Activated T-helper 1 cell treated with anti-CD3 and anti-CD28 coated beads, Interleukin-2, amount 50 U/mL, for 16 hours (primary cell): ENCODE results near the gene RPL39L.

Source experiments
- DNase-seq, 2 donors: peaks; one replicate each; pipeline ENCODE4 v3.0.0-alpha.2; 2020; ENCODE audit warnings: low read depth in 1 of 2, low spot score in 1 of 2

The RPL39L gene

DNA sequence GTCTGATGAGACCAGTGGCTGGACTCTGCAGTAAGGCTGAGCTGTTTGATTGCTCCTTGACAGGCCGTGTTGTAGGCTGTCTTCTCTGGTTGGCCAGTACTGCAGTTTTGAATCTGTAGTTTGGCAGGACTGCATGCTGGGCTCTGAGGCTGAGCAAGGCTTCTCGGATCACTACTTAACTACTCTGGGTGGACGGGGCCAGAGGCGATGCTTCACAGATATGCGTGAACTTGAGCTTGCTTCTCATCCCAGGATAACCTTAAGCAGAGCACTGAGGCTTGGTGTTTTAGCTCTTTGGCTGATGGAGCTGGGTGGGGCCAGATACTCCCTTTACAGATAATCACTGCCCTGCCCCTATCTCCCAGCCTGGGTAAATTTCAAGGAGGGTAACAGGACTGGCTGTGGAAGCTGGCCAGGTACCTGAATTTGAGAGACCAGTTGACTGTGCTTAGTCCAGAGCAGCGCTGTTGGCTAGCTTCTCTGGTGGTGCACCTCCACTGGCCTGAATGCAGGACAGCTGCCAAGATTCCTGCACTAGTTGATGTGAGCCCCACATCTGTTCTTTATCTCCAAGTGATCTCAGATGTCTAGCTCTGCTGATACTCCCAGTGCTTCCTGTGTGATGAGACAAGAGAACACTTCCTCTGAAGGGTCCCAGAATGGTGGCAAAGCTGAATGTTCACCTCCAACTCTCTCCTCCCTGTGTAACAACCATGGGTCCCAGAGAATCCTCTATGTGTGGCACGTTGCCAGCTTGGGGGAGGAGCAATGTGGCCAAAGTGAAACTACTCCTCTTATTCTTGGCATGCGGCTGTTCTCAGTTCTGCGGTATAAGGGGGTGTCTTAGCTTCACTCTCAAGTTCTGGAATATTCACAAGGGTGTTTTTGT is 37.9 kb downstream of the RPL39L start:
- DNase-seq: no peak

DNA sequence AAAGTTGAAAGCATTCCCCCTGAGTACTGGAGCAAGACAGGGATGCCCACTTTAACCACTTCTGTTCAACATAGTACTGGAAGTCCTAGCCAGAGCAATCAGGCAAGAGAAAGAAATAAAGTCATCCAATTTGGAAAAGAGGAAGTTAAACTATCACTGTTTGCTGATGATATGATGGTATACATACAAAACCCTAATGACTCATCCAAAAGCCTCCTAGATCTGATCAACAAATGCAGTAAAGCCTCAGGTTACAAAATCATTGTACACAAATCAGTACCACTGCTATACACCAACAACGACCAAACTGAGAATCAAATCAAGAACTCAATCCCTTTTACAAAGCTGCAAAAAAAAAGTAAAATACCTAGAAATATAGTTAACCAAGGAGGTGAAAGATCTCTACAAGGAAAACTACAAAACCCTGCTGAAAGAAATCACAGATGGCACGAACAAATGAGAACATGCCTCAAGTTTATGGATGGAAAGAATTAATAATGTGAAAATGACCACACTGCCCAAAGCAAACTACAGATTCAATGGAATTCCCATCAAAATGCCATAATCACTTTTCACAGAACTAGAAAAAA is 40.3 kb downstream of the RPL39L start:
- DNase-seq: no peak

DNA sequence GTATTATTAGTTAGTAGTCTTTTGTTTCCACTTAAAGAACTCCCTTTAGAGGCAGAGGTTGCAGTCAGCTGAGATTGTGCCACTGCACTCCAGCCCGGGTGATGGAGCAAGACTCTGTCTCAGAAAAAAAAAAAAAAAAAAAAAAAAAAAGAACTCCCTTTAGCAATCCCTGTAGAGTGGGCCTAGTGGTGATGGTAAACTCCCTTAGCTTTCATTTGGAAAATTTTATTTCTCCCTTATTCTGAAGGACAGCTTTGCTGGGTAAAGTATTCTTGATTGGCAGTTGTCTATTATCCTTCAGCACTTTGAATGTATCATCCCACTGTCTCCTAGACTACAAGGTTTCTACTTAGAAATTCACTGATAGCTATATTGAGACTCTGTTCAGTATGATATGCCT is 46.0 kb downstream of the RPL39L start:
- no peak for DNase-seq

DNA sequence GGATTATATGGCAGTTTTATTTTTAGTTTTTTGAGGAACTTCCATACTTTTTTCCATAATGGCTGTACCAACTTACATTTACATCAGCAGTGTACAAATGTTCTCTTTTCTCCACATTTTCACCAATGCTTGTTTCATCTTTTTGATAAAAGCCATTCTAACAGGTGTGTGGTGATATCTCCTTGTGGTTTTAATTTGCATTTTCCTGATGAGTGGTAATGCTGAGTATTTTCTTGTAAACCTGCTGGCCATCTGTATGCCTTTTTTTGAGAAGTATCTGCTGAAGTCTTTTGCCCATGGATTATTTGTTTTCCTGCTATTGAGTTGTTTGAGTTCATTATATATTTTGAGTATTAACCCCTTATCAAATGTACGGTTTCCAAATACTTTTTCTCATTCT is 50.6 kb downstream of the RPL39L start:
- DNase-seq: no peak

DNA sequence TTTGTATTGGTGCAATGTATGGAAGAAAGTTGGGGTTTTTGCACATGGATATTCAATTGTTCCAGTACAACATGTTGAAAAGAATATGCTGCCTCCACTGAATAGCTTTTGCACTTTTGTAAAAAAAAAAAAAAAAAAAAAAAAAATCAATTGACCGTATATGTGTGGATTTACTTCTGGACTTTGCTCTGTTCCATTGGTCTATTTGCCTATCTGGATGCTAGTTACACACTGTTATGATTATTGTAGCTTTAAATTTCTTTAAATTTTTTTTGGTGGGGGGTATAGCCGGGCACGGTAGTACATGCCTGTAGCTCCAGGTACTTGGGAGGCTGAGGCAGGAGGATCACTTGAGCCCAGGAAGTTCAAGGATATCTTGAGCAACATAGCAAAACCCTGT is 52.5 kb downstream of the RPL39L start:
- no peak for DNase-seq

DNA sequence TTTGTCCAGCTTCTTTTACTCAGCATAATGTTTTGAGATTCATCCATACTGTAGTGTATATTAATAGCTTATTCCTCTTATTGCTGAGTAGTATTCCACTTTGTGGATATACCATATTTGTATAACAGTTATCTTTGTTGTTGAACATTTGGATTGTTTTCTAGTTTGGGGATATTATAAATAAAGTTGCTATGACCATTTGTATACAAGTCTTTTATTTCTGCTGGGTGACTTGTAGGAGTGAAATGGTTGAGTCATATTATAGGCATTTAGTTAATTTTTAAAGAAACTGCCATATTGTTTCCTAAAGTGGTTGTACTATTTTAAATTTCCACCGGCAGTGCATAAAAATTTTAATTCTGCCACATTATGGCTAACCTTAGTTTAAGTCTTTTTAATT is 53.4 kb downstream of the RPL39L start:
- no peak for DNase-seq

DNA sequence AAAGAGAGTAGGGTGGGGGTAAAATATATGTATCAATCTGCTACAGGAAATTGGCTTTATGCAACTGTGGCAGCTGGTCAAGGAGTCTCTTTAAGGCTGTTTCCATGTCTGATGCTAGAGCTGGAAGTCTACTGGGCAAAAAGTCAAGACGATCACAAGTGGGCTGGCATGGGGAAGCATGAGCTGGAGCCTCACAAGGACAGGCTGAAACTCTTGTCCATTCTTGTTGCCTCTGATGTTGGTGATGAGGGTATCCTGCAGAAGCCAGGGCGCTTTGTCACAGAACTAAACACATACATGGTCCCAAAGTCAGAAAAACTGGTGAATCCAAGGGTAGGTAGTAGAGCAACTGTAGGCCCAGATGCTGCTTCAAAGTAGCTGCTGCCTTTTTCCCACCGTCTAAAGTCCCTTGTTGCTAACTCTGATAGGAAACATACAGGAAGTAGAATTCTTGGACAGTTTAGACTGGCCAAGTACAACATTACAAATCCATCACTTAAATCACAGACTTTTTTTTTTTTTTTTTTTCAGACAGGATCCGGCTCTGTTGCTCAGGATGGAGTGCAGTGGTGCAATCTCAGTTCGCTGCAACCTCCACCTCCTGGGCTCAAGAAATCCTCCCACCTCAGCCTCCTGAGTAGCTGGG is 54.2 kb downstream of the RPL39L start:
- no peak for DNase-seq

DNA sequence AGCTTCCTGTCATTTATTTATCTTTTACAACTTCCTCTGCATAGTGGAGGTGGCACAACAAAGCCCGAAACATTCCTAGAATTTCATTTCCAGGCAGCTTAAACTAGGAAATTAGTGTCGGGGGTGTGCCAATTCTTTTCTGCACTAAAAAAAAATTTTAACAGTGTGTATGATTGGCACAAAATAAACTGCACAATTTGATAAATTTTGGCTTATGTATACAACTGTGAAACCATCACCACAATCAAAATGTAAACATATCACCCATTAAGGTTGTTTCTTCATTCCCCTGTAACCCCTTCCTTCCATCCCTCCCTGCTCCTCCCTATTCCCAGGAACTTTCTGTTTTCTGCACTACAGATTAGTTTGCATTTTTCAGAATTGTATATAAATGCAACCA is 54.7 kb downstream of the RPL39L start:
- DNase-seq: no peak

DNA sequence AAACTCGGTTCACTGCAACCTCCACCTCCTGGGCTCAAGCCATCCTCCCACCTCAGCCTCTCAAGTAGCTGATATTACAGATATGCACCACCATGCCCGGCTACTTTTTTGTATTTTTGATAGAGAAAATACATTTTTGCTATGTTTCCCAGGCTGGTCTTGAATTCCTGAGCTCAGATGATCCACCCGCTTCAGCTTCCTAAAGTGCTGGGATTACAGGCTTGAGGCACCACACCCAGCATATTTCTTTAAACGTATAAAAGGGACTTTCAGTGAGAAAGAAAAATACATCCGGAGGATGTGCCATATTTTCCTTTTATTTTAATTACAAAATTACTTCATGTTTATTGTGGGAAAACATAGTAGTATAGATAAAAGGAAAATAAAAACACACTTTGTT is 55.2 kb downstream of the RPL39L start:
- no peak for DNase-seq

DNA sequence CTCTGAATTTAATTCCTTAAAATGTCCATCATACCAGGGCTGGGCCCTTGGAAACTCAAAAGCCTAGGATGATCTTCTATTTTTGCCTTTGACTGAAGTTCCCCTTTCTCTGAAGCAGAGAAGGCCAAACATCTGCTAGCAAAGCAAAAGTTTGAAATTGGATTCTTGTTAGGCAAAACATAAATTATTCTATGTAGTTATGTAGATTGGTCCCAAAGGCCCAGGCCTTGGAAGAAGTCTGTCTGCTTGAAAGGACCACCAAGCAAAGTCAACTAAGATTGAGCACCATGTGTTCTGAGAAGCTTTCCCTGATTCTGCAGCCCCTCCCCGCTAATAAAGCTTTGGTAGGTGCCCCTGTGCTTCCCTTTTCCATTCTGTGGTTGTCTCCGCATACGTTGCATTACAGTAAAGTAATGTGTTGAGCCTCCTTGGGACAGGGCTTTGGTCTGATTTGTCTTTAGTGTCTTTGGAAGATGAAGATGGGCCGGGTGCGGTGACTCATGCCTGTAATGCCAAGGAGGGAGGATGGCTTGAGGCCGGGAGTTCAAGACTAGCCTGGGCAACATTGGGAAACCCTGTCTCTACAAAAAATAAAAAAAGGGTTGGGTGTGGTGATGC is 56.4 kb downstream of the RPL39L start:
- no peak for DNase-seq

DNA sequence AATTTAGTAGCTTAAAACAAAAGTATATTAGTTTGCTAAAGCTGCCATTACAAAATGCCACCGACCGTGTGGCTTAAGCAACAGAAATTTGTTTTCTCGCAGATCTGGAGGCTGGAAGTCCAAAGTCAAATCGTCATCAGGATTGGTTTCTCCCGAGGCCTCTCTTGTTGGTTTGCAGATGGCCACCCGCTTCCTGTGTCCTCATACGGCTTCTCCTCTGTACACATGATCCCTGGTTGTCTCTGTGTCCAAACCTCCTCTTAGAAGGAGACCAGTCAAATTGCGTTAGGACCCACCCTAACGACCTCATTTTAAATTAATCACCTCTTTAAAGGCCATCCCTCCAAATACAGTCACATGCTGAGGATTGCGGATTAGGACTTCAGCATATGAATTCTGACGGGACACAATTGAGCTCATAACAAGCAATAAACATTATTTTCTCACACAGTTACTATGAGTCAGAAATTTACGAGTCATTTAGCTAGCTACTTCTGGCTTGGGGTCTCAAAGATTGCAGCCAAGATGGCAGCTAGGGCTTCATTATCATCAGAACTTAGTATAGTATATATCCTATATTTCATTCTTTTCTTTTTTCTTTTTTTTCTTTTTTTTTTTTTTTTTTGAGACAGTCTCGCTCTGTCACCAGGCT is 58.4 kb downstream of the RPL39L start:
- no peak for DNase-seq

DNA sequence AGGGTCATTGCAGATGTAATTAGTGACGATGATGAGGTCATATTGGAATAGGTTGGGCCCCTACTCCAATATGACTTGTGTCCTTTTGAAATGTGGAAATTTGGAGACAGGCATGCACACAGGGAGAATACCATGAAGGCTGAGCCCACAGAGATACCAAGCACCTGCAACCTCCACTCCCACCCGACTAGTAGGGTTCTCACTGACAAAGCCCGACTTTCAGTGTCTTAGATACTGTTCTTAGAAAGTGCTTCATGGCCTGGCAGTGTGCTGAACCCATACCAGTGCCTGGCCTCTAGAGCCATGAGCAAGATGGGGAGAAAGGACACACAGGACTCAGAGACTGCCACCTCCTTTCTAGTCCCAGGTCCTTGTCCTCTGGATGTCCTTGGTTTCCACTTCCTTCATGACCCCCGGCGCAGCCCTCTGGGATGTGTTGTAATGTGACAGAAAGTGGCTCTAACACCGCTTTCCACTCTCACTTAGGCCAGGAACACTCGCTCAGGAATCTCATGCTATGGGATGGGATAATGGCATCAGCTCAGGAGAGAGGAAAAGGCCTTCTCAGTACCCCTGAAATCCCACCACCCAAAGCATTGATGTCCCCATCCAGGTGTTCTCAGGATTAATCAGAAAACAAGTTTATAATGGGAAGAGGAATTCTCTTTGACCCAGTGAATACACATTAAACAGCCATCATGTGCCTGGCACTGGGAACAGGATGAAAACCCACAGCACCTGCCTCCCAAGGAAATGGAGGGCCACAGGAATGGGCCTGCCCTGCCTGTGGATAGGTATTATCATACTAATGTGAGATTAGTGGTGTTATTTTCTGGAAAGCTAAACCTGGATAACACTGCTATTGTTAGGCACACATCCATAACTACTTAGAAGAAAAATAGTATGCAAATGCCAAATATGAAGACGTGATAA is 59.9 kb downstream of the RPL39L start:
- DNase-seq: no peak

DNA sequence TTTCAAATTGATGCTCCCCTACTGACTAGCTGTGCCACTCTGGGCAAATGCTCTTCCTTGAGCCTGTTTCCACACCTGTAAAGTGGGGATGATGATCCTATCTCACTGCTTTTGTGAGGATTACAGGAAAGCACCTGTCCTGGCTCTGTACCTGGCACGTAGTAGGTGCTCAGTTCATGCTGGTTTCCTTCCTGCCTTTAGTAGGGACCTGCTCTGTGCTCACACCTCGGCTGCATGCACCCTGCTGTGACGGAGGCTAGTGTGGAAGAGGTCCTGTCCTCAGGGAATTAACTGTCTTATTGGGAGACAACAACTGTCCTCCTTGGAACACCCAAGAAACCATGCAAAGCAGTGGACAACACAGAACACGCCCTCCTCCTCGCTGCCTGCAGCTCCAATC is 61.8 kb downstream of the RPL39L start:
- no peak for DNase-seq

DNA sequence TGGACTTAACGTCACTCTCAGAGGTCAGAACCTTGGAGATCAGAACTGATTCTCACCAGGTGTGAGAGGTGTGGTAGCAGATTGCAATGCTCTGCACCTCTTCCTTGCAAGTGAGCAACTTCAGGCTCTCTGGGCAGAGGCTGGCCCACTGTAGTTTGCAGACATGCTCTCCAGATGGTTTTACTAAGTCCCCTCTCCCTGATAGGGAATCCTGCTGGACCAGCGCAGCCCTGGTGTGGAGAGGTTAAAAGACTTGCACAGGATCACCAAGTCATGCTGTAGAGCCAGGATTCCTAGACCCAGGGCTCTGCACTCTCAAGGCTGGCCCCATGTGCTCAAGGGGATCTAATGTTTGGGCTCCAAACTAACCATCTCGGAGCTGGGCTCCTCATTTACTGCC is 62.2 kb downstream of the RPL39L start:
- no peak for DNase-seq

DNA sequence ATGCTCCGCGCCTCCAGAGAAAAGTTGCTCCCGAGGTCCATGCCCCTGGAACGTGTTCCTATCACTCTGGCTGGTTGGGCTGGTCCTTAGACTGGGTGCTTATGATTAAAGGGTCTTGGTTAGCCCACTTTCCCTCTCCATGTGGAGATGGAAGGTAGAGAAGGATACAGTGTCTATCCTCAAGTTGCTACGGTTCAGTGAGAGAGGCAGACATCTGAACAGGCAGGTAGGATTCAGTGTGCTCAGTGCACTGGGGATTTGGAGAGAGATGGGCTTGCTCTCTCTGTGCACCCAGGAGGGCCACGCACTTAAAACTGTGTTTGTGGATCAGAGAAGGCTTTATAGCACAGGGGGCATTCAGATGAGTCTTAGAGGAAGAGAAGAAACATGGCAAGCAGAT is 63.0 kb downstream of the RPL39L start:
- no peak for DNase-seq

DNA sequence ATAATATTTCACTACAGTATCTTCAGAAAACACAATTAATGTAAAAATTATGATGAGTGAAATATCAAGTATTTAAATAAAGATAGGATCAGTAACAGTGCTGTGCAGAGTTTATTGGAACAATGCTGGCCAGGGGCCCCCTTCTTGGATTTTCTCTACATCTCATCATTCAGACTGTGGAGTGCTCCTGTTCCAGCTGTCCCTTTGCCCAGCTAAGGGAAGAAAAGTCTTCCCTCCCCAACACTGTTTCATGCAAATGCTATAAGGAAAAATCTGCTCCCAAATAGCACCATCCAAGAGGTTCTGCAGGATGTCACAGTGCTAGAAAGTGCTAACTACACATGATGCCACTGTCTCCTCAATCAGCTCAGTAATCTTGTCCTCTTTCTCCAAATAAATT is 64.5 kb downstream of the RPL39L start:
- no peak for DNase-seq

DNA sequence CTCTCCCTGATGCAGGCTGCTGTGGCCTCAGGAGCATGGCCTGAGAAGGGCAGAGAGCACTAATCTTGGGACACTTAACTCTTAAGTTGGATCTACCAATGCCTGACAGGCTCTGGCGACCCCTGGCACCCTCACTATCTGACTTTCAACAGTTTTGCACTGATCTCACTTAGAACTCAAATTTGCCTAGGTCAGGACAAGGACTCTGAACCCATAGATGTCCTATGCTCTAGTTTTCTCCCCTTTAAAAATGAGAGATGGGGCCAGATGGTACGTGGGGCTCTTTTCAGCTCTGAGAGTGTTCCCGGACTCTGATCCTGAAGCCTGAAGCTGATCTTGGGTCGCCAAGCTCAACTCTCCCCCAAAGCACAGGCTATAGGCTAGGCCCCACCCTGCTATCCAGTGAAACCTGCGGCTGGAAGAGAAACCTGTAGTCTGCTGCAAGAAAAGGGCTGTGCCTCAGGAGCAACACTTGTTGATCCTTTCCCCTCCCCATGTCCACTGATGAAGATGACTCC is 65.7 kb downstream of the RPL39L start:
- no peak for DNase-seq

DNA sequence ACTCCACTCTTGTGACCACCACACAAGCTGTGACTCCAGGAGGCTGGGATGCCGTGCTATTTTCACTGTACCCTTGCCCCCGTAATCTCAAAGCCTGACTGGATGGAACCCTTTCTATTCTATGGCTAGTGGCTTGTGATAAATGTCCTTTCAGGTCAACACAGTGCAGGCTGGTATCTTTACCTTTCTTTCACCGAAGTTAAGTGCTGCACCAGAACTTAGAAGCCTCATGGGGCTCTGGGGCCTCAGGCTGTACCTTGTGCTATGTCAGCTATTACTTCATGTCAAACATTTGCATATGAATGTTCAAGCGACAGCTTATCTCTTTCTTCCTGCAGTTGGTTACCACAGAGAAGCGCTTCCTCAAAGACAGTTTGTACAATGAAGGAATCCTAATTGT is 66.8 kb downstream of the RPL39L start:
- no peak for DNase-seq

DNA sequence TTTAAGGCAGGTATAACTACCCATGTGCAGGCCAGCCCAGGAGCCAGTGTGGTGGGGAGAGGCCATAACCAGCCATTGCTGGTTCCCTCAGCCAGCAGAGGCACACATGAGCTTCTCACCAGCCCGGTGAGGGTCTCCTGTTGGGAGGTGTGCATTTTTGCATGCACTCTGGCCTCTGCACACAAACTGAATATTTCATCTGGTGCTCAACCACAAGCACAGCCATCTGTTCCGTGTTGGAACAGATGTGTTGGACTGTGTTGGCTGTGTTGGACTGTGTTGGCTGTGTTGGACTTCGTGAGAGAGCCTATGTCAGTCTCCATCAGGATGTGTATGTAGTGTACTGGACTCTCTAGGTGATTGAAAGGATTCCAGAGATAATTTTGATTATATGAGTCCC is 67.2 kb downstream of the RPL39L start:
- no peak for DNase-seq
